ENCODE data around the gene ISG15. TPM values are rescaled to one million over a fixed set of nuclear protein-coding genes. Genes with fewer than 3 reads are reported as not detected.

ISG15 gene
- total and polyA plus RNA-seq, 2 of the 13 experiments (the other 11 are each of a cell fraction or from before 2014, with no cell fraction given): 42.1 to 54.9 TPM

DNA sequence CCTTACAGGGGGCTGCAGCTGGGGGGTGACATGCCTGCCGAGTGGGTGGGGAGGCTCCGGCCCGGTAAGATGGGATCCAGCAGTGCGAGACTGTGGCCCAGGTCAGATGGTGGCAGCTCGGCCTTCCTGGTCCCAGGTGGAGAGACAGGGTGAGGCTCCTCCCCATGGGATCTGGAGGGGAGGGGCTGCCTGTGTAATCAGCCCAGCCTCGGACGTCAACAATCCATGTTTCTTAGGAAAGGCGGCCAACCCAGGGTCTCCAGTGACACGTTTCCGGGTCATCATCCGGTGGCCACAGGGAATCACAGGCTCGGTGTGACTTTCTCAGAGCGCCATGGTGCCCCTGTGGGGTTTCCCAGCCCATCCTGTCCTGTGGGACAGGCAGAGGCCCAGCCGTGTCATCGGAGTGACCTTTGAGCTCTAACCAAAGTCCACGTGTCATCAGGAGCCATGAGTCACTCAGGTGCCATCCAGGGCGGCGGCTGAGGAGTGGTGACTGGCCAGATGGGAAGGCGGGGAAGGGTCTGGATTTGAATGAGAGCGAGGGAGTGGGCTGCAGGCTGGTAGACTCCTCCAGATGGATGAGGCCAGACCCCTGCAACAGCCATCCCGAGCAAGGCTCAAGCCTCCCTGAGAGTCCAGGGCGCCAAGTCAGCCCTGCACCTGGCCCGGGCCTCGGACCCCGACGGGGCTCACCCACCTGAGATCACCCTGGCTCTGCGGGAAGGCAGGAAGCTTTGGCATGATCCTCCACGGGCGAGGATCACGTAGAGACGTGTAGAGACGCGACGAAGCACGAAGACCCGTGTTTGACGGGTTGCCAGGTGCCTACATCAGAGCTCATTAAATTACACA, 6.8 kb upstream of the ISG15 start (continued):
- TF ChIP-seq, protein P1, sequence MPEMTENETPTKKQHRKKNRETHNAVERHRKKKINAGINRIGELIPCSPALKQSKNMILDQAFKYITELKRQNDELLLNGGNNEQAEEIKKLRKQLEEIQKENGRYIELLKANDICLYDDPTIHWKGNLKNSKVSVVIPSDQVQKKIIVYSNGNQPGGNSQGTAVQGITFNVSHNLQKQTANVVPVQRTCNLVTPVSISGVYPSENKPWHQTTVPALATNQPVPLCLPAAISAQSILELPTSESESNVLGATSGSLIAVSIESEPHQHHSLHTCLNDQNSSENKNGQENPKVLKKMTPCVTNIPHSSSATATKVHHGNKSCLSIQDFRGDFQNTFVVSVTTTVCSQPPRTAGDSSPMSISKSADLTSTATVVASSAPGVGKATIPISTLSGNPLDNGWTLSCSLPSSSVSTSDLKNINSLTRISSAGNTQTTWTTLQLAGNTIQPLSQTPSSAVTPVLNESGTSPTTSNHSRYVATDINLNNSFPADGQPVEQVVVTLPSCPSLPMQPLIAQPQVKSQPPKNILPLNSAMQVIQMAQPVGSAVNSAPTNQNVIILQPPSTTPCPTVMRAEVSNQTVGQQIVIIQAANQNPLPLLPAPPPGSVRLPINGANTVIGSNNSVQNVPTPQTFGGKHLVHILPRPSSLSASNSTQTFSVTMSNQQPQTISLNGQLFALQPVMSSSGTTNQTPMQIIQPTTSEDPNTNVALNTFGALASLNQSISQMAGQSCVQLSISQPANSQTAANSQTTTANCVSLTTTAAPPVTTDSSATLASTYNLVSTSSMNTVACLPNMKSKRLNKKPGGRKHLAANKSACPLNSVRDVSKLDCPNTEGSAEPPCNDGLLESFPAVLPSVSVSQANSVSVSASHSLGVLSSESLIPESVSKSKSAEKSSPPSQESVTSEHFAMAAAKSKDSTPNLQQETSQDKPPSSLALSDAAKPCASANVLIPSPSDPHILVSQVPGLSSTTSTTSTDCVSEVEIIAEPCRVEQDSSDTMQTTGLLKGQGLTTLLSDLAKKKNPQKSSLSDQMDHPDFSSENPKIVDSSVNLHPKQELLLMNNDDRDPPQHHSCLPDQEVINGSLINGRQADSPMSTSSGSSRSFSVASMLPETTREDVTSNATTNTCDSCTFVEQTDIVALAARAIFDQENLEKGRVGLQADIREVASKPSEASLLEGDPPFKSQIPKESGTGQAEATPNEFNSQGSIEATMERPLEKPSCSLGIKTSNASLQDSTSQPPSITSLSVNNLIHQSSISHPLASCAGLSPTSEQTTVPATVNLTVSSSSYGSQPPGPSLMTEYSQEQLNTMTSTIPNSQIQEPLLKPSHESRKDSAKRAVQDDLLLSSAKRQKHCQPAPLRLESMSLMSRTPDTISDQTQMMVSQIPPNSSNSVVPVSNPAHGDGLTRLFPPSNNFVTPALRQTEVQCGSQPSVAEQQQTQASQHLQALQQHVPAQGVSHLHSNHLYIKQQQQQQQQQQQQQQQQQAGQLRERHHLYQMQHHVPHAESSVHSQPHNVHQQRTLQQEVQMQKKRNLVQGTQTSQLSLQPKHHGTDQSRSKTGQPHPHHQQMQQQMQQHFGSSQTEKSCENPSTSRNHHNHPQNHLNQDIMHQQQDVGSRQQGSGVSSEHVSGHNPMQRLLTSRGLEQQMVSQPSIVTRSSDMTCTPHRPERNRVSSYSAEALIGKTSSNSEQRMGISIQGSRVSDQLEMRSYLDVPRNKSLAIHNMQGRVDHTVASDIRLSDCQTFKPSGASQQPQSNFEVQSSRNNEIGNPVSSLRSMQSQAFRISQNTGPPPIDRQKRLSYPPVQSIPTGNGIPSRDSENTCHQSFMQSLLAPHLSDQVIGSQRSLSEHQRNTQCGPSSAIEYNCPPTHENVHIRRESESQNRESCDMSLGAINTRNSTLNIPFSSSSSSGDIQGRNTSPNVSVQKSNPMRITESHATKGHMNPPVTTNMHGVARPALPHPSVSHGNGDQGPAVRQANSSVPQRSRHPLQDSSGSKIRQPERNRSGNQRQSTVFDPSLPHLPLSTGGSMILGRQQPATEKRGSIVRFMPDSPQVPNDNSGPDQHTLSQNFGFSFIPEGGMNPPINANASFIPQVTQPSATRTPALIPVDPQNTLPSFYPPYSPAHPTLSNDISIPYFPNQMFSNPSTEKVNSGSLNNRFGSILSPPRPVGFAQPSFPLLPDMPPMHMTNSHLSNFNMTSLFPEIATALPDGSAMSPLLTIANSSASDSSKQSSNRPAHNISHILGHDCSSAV (CRISPR knock-in tag; IDR thresholded peaks at IDR 0.05; ENCODE audit: borderline replicate concordance): no peak
- TF ChIP-seq GPN1 (CRISPR knock-in tag; IDR thresholded peaks at IDR 0.05; ENCODE audit: borderline replicate concordance) (no peak), ATRX (CRISPR knock-in tag; IDR thresholded peaks at IDR 0.05; ENCODE audit: borderline replicate concordance) (no peak), CREB1 (IDR thresholded peaks at IDR 0.05) (peak; percentile 95), CREB1 (CRISPR knock-in tag; IDR thresholded peaks at IDR 0.05) (peak; percentile 96), BCL6 (CRISPR knock-in tag; IDR thresholded peaks at IDR 0.05) (peak; percentile 67), ZFYVE20 (CRISPR knock-in tag; IDR thresholded peaks at IDR 0.05; ENCODE audit: borderline replicate concordance, low read depth) (no peak), FOXK1 (CRISPR knock-in tag; IDR thresholded peaks at IDR 0.05; ENCODE audit: borderline replicate concordance, low read depth) (peak; percentile 80; the same call in 1 of the 2 replicates), ISX (CRISPR knock-in tag; conservative IDR thresholded peaks at IDR 0.05) (no peak), SMC3 (IDR thresholded peaks at IDR 0.05; ENCODE audit: low read length) (no peak), MXD4 (CRISPR knock-in tag; IDR thresholded peaks at IDR 0.05) (peak; percentile 55; the same call in 1 of the 2 replicates), ZNF225 (CRISPR knock-in tag; IDR thresholded peaks at IDR 0.05) (no peak), ETV6 (CRISPR knock-in tag; conservative IDR thresholded peaks at IDR 0.05) (0 out of 2 replicates have a peak, but pooled peaks have one; percentile 33), CENPT (CRISPR knock-in tag; IDR thresholded peaks at IDR 0.05; ENCODE audit: low read depth) (no peak), ZNF282 (IDR thresholded peaks at IDR 0.05; ENCODE audit: partially characterized antibody) (no peak), ZNF274 (CRISPR knock-in tag; IDR thresholded peaks at IDR 0.05) (no peak; the same call in 1 of the 2 replicates)
- TF ChIP-seq, protein P2, sequence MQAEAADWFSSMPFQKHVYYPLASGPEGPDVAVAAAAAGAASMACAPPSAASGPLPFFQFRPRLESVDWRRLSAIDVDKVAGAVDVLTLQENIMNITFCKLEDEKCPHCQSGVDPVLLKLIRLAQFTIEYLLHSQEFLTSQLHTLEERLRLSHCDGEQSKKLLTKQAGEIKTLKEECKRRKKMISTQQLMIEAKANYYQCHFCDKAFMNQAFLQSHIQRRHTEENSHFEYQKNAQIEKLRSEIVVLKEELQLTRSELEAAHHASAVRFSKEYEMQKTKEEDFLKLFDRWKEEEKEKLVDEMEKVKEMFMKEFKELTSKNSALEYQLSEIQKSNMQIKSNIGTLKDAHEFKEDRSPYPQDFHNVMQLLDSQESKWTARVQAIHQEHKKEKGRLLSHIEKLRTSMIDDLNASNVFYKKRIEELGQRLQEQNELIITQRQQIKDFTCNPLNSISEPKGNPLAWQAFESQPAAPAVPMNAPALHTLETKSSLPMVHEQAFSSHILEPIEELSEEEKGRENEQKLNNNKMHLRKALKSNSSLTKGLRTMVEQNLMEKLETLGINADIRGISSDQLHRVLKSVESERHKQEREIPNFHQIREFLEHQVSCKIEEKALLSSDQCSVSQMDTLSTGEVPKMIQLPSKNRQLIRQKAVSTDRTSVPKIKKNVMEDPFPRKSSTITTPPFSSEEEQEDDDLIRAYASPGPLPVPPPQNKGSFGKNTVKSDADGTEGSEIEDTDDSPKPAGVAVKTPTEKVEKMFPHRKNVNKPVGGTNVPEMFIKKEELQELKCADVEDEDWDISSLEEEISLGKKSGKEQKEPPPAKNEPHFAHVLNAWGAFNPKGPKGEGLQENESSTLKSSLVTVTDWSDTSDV (CRISPR knock-in tag; IDR thresholded peaks at IDR 0.05): 0 out of 2 replicates have a peak, but pooled peaks have one; percentile 80
- TF ChIP-seq, protein P3, sequence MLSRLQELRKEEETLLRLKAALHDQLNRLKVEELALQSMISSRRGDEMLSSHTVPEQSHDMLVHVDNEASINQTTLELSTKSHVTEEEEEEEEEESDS (CRISPR knock-in tag; IDR thresholded peaks at IDR 0.05; ENCODE audit: borderline replicate concordance): no peak

All from HepG2 (cell line).